Testis (tissue), 3 donors: ENCODE results near the gene KIAA1958. TPM values are rescaled to one million over a fixed set of nuclear protein-coding genes. Genes with fewer than 3 reads are reported as not detected.

Experiments used
- DNase-seq: peaks from one replicate; pipeline ENCODE4 v3.0.0-alpha.2; 2019
- H3K27ac ChIP-seq, 2 donors: fragments of 200-600 bp; sonication (generic); one replicate each; pipeline ENCODE4 v1.5.1; 2019
- H3K27me3 ChIP-seq: fragments of 200-600 bp; sonication (generic); one replicate; pipeline ENCODE4 v1.5.1; 2019
- H3K36me3 ChIP-seq: fragments of 200-600 bp; sonication (generic); one replicate; pipeline ENCODE4 v1.5.1; 2017; ENCODE audit warnings: low read depth; ENCODE audit errors: missing control alignments
- H3K4me1 ChIP-seq: fragments of 200-600 bp; sonication (generic); one replicate; pipeline ENCODE4 v1.5.1; 2019
- H3K4me3 ChIP-seq, 2 donors: fragments of 200-600 bp; sonication (generic); one replicate each; pipeline ENCODE4 v1.5.1; 2017 to 2019
- H3K9me3 ChIP-seq: fragments of 200-600 bp; sonication (generic); one replicate; pipeline ENCODE4 v1.5.1; 2017
- POLR2A ChIP-seq: fragments of 450-650 bp; IDR thresholded peaks from one replicate; pipeline ENCODE4 v1.6.1; 2017; ENCODE audit warnings: antibody characterized with exemption, mild to moderate bottlenecking, moderate library complexity
- WGBS, 2 donors: methylation state at CpG; one replicate each; pipeline ENCODE4 v1.1.5; 2018; 5-methylcytosine and 5-hydroxymethylcytosine counted together
- intact Hi-C: fragments of 100-400 bp; cut with DNase I; formaldehyde crosslinking; loops from one replicate; pipeline ENCODE4 v1.15.1; 2023; ENCODE audit warnings: low total_unique reads
- polyA plus RNA-seq: library from polyadenylated mRNA; stranded (reverse); fragments of 350-450 nt; fragmentation: Illumina TruSeq; extraction: RNeasy Lipid Tissue Mini Kit (QIAGEN cat#74804); gene quantifications from one replicate; pipeline ENCODE4 v1.2.3, GENCODE V29; 2014; ENCODE audit warnings: low read depth, low replicate concordance; ENCODE audit not compliant: insufficient read depth
- total RNA-seq, 2 donors: library from RNA; depleted of rRNA; stranded (reverse); fragments of >200 nt; gene quantifications; one replicate each; pipeline ENCODE4 v1.2.3, GENCODE V29; 2016
- TF ChIP-seq, protein P1 (sequence below), 3 experiments: fragments of 450-650 bp in 2 of 3; fragments of 200-600 bp in 1 of 3; sonication (generic) in 1 of 3; IDR thresholded peaks; one replicate each; pipeline ENCODE4 v1.5.1; 2016 to 2019; ENCODE audit warnings: antibody characterized with exemption in 3 of 3, mild to moderate bottlenecking in 2 of 3, moderate library complexity in 1 of 3

Gene KIAA1958
- total and polyA plus RNA-seq, 3 donors from 2014 or later, result 14.5 to 74.8 (median 66.5) TPM

DNA sequence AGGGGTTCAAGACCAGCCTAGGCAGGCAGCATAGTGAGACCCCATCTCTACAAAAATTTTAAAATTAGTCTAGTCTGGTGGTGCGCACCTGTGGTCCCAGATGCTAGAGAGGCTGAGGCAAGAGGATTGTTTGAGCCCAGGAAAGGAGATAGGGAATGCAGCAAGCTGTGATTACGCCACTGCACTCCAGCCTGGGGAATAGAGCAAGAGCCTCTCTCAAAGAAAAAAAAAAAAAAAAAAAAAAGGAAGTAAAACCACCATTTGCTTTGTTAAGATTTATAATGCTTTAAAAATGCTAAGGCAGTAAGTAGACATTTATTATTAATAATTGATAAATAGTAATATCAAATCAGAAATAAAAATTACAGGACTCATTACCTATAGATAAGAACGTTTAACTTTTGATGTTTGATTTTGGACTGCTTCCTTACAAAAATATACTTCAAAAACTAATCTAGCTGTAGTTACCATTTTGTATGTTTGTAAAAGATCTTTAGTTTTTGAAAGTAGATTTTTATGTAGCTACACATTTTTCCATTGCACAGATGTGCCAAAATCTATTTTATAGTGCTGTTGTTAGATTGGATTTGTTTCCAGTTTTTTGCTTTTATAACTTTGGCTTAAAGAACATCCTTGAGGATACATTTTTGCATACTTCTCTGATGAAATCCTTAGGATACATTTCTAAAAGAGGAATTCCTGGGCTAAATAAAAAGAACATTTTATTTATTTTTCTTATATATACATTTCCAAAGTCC, 144.9 kb downstream of the KIAA1958 start:
- no peak overlapping the region for H3K4me3 ChIP-seq
- peaks cover 10% of the 10 kb centered on the region for H3K4me1 ChIP-seq
- no peaks in the 10 kb centered on the region for H3K9me3 ChIP-seq
- intact Hi-C loops, result no loop called here
- H3K27me3 ChIP-seq, result no peaks in the 10 kb centered on the region
- TF ChIP-seq POLR2A, result no peak
- TF ChIP-seq, protein P1, sequence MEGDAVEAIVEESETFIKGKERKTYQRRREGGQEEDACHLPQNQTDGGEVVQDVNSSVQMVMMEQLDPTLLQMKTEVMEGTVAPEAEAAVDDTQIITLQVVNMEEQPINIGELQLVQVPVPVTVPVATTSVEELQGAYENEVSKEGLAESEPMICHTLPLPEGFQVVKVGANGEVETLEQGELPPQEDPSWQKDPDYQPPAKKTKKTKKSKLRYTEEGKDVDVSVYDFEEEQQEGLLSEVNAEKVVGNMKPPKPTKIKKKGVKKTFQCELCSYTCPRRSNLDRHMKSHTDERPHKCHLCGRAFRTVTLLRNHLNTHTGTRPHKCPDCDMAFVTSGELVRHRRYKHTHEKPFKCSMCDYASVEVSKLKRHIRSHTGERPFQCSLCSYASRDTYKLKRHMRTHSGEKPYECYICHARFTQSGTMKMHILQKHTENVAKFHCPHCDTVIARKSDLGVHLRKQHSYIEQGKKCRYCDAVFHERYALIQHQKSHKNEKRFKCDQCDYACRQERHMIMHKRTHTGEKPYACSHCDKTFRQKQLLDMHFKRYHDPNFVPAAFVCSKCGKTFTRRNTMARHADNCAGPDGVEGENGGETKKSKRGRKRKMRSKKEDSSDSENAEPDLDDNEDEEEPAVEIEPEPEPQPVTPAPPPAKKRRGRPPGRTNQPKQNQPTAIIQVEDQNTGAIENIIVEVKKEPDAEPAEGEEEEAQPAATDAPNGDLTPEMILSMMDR (IDR thresholded peaks at IDR 0.05), result no peak
- WGBS, 2 donors, result 79 to 87% methylated on average over 3 of the region's 3 CpGs
- no peaks in the 10 kb centered on the region for H3K36me3 ChIP-seq
- DNase-seq, result no peak
- H3K27ac ChIP-seq, result no peak overlapping the region

DNA sequence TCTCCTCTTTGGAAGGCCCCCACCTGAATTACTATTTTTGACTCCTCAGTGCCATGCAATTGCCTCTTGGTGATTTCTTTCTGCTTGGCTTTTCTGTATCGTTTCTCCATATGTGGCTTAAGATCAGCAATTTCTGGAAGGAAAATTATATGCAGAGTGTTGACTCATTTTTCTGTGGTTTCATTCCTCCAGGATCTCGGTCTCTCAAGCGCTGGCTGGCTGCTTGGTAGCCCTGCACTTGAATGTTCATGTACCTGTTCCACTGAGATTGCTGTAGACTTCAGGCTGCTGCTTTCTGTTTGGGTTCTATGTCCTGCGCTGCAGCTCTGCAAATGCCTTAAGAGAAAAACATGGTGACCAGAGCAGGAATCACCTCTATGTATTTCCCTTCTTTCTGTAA, 153.7 kb downstream of the KIAA1958 start:
- Histone ChIP-seq H3K4me1 (no peaks in the 10 kb centered on the region), H3K36me3 (no peaks in the 10 kb centered on the region), H3K4me3 (no peak overlapping the region), H3K27ac (no peak overlapping the region), H3K9me3 (no peaks in the 10 kb centered on the region), H3K27me3 (no peaks in the 10 kb centered on the region)
- intact Hi-C loops, result no loop called here
- TF ChIP-seq POLR2A, result no peak
- TF ChIP-seq, protein P1 (IDR thresholded peaks at IDR 0.05), result no peak
- 94 to 98% methylated on average over 4 of the region's 4 CpGs for WGBS, 2 donors
- no peak for DNase-seq

DNA sequence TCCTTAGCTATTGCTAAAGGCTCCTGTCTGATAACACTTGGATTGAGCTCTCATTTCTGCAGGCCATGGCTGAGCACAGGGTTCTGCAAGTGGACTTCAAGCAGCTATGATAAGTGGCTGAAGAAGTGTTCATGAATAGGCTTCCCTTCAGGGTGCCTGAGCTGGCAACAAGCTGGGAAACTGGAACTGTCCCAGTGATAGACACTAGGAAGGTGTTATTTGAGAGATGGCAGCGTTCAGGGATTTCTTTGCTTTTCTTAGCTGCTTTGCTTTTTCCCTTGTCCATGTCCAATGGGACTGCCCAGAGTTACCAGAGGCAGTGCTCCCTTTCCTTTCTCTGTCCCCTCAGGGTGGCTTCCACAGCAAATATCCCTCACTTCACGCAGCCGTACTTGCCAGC, 155.5 kb downstream of the KIAA1958 start:
- intact Hi-C loops, result no loop called here
- no peaks in the 10 kb centered on the region for H3K9me3 ChIP-seq
- no peaks in the 10 kb centered on the region for H3K27me3 ChIP-seq
- 92 to 94% methylated on average over 3 of the region's 3 CpGs for WGBS, 2 donors
- H3K27ac ChIP-seq, result no peak overlapping the region
- H3K36me3 ChIP-seq, result no peaks in the 10 kb centered on the region
- no peak for TF ChIP-seq POLR2A
- TF ChIP-seq, protein P1 (IDR thresholded peaks at IDR 0.05), result no peak
- DNase-seq, result no peak
- H3K4me3 ChIP-seq, result no peak overlapping the region
- H3K4me1 ChIP-seq, result no peaks in the 10 kb centered on the region

DNA sequence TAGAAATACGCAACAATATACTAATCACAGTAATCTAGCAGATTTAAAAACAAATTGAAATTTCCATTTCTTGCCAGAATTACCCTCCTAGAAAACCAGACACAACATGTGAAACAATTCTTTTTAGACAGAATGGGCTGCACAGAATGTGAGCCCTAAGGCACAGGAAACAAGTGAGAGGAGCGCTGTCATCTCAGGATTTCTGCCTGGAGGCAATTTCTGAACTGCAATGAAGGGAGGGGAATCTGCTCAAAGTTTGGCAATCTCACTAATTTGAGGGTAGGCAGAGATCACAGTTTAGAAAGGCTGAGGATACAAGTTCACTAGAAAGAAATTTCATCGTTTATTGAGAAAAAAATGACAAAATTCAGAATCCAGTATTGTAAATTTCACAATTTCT, 161.0 kb downstream of the KIAA1958 start:
- no peaks in the 10 kb centered on the region for H3K9me3 ChIP-seq
- H3K27me3 ChIP-seq, result no peaks in the 10 kb centered on the region
- 89 to 96% methylated on average over 3 of the region's 3 CpGs for WGBS, 2 donors
- H3K36me3 ChIP-seq, result no peaks in the 10 kb centered on the region
- no peak overlapping the region for H3K27ac ChIP-seq
- H3K4me1 ChIP-seq, result no peaks in the 10 kb centered on the region
- no peak for DNase-seq
- H3K4me3 ChIP-seq, result no peak overlapping the region
- intact Hi-C loops, result no loop called here
- TF ChIP-seq, protein P1 (IDR thresholded peaks at IDR 0.05), result no peak
- TF ChIP-seq POLR2A, result no peak

DNA sequence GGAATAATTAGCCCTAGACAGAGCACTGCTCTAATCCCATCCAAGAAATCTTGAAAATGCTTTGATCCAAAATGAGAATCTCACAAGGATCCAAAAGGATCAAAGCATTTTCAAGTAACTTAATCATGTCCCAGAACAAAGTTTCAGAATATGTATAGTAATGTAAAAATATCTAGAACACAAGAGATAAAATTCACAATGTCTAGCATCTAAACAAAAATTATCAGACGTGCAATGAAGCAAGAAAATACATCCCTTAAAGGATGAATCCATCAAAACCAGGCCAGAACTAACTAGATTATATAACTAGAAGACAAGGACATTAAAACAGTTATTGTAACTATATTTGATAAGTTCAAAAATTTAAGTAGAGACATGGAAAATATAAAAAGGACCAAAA, 162.0 kb downstream of the KIAA1958 start:
- Histone ChIP-seq H3K27ac (no peak overlapping the region), H3K4me1 (no peaks in the 10 kb centered on the region), H3K27me3 (no peaks in the 10 kb centered on the region), H3K36me3 (no peaks in the 10 kb centered on the region), H3K9me3 (no peaks in the 10 kb centered on the region), H3K4me3 (no peak overlapping the region)
- TF ChIP-seq POLR2A, result no peak
- TF ChIP-seq, protein P1 (IDR thresholded peaks at IDR 0.05), result no peak
- no peak for DNase-seq
- intact Hi-C loops, result no loop called here
- 78 to 86% methylated on average over 1 of the region's 1 CpG for WGBS, 2 donors
